Measurements from ENCODE around the gene TRERF1. TPM values are rescaled to one million over a fixed set of nuclear protein-coding genes. Genes with fewer than 3 reads are reported as not detected.
A peak's percentile ranks its signal among the peaks of the same experiment; 100 is the strongest.

Gene TRERF1
- total RNA-seq, 6 experiments from 2014 or later = 10.5 to 16.4 (median 15.2) TPM

GRCh38 chr6:42359021-42359420 is 92.7 kb downstream of the TRERF1 start:
- no peak for TF ChIP-seq CTCF (IDR thresholded peaks at IDR 0.05)

GRCh38 chr6:42355416-42355815 is 96.3 kb downstream of the TRERF1 start:
- TF ChIP-seq CTCF (IDR thresholded peaks at IDR 0.05) = no peak
- DNase-seq = no peak
- Mint-ChIP-seq H3K4me3 (no peak overlapping the region), H3K4me1 (ENCODE audit: low read depth) (peaks cover 67% of the 10 kb centered on the region), H3K27me3 (ENCODE audit: insufficient read depth) (no peaks in the 10 kb centered on the region; the same call in 1 of the 2 replicates), H3K27ac (no peak overlapping the region), H3K9me3 (no peaks in the 10 kb centered on the region), H3K36me3 (ENCODE audit: low read depth) (peaks cover 4% of the 10 kb centered on the region)

More at GRCh38 chr6:42359021-42359420, 92.7 kb downstream of the TRERF1 start:
- DNase-seq = no peak
- Mint-ChIP-seq H3K27me3 (ENCODE audit: insufficient read depth) (no peaks in the 10 kb centered on the region), H3K4me3 (no peak overlapping the region), H3K4me1 (ENCODE audit: low read depth) (peaks cover 38% of the 10 kb centered on the region), H3K27ac (no peak overlapping the region), H3K36me3 (ENCODE audit: low read depth) (peaks cover 13% of the 10 kb centered on the region), H3K9me3 (no peaks in the 10 kb centered on the region)

GRCh38 chr6:42354702-42355101 is 97.0 kb downstream of the TRERF1 start:
- Mint-ChIP-seq H3K27me3 (ENCODE audit: insufficient read depth) (no peaks in the 10 kb centered on the region; the same call in 1 of the 2 replicates), H3K9me3 (no peaks in the 10 kb centered on the region), H3K4me1 (ENCODE audit: low read depth) (peaks cover 71% of the 10 kb centered on the region), H3K27ac (peak overlapping the region; percentile 9; the same call in 1 of the 2 replicates), H3K4me3 (no peak overlapping the region), H3K36me3 (ENCODE audit: low read depth) (peaks cover 8% of the 10 kb centered on the region)
- no peak for TF ChIP-seq CTCF (IDR thresholded peaks at IDR 0.05)
- DNase-seq = no peak

- Mint-ChIP-seq H3K27me3 (ENCODE audit: insufficient read depth) (no peaks in the 10 kb centered on the region; the same call in none of the 2 replicates), H3K27ac (peak overlapping the region; percentile 75), H3K4me3 (peak overlapping the region; percentile 50; the same call in 1 of the 2 replicates), H3K9me3 (no peaks in the 10 kb centered on the region), H3K4me1 (ENCODE audit: low read depth) (peaks cover 59% of the 10 kb centered on the region), H3K36me3 (ENCODE audit: low read depth) (peaks cover 8% of the 10 kb centered on the region)
- TF ChIP-seq CTCF (IDR thresholded peaks at IDR 0.05) = no peak
- peak; percentile 71 for DNase-seq
These were observed 98.7 kb downstream of the TRERF1 start for GRCh38 chr6:42352856-42353564.

- DNase-seq = peak; percentile 28
- H3K4me1 Mint-ChIP-seq (ENCODE audit: low read depth) = peaks cover 50% of the 10 kb centered on the region
- no peaks in the 10 kb centered on the region for H3K9me3 Mint-ChIP-seq
- peaks cover 17% of the 10 kb centered on the region for H3K36me3 Mint-ChIP-seq (ENCODE audit: low read depth)
- H3K27ac Mint-ChIP-seq = peak overlapping the region; percentile 76
- no peaks in the 10 kb centered on the region; the same call in none of the 2 replicates for H3K27me3 Mint-ChIP-seq (ENCODE audit: insufficient read depth)
- H3K4me3 Mint-ChIP-seq = peak overlapping the region; percentile 71
- no peak for TF ChIP-seq CTCF (IDR thresholded peaks at IDR 0.05)
These were observed 100.8 kb downstream of the TRERF1 start for GRCh38 chr6:42350911-42351310.

Measured in HFFc6 (cell line).